Upper lobe of left lung (tissue), 6 donors: ENCODE results near the gene FGF3. TPM values are rescaled to one million over a fixed set of nuclear protein-coding genes. Genes with fewer than 3 reads are reported as not detected.
A peak's percentile ranks its signal among the peaks of the same experiment; 100 is the strongest.

Experiments used
- ATAC-seq, 2 donors: fragments of 200-7000 bp; cut with Tn5 transposase; one replicate each; pipeline ENCODE4 v1.9.1; 2022; ENCODE audit warnings: mild to moderate bottlenecking in 2 of 2, moderate library complexity in 2 of 2; ENCODE audit not compliant: low FRiP score in 2 of 2
- DNase-seq, 2 donors: peaks; one replicate each; pipeline ENCODE4 v3.0.0-alpha.2; 2019 to 2020
- H3K27ac ChIP-seq, 4 donors: fragments of 200-600 bp; sonication (generic); one replicate each; pipeline ENCODE4 v1.5.1; 2016 to 2019
- H3K27me3 ChIP-seq, 4 donors: fragments of 200-600 bp; sonication (generic); one replicate each; pipeline ENCODE4 v1.5.1; 2017 to 2019
- H3K36me3 ChIP-seq, 4 donors: fragments of 200-600 bp; sonication (generic); one replicate each; pipeline ENCODE4 v1.5.1; 2016 to 2019
- H3K4me1 ChIP-seq, 4 donors: fragments of 200-600 bp; sonication (generic); one replicate each; pipeline ENCODE4 v1.5.1; 2018 to 2019
- H3K4me3 ChIP-seq, 4 donors: fragments of 200-600 bp; sonication (generic); one replicate each; pipeline ENCODE4 v1.5.1; 2017 to 2019; ENCODE audit warnings: mild to moderate bottlenecking in 2 of 4, moderate library complexity in 1 of 4
- H3K9me3 ChIP-seq, 4 donors: fragments of 200-600 bp; sonication (generic); one replicate each; pipeline ENCODE4 v1.5.1; 2018 to 2019
- CTCF ChIP-seq, 6 experiments: fragments of 450-650 bp in 4 of 6; fragments of 200-600 bp in 2 of 6; sonication (generic) in 2 of 6; IDR thresholded peaks; one replicate each; pipeline ENCODE4 v1.5.1; 2016 to 2019; ENCODE audit warnings: antibody characterized with exemption in 6 of 6
- EP300 ChIP-seq, 4 donors: sonication (generic); formaldehyde crosslinking; IDR thresholded peaks; one replicate each; pipeline ENCODE4 v1.5.1; 2017; ENCODE audit warnings: antibody characterized with exemption in 4 of 4, control low read depth in 2 of 4
- POLR2A ChIP-seq, 4 donors: fragments of 450-650 bp; IDR thresholded peaks; one replicate each; pipeline ENCODE4 v1.5.1; 2016 to 2017; ENCODE audit warnings: antibody characterized with exemption in 4 of 4, mild to moderate bottlenecking in 2 of 4
- POLR2AphosphoS5 ChIP-seq, 2 donors: sonication (generic); formaldehyde crosslinking; IDR thresholded peaks; one replicate each; pipeline ENCODE4 v1.5.1; 2017; ENCODE audit warnings: antibody characterized with exemption in 2 of 2
- WGBS, 2 donors: methylation state at CpG; one replicate each; pipeline ENCODE4 v1.1.5; 2017 to 2018; 5-methylcytosine and 5-hydroxymethylcytosine counted together
- total RNA-seq, 6 donors: library from RNA; depleted of rRNA in 4 of 6; stranded (reverse); fragments of >200 nt in 4 of 6; gene quantifications; one replicate each; pipeline versions ENCODE4 v1.1.0 to v1.2.1, GENCODE V29; 2016 to 2021
- donor health status: DM: no; HTN: no; CAD: no; lungs with moderate emphysema.
- donor health status: DM: no; HTN: yes; CAD: no; lungs with severe emphysema.

FGF3 gene
- total RNA-seq, 6 donors from 2014 or later: not detected

- no peak overlapping the region for H3K4me3 ChIP-seq
- no peak overlapping the region for H3K27ac ChIP-seq
- no peaks in the 10 kb centered on the region for H3K36me3 ChIP-seq
- no peaks in the 10 kb centered on the region for H3K27me3 ChIP-seq
- no peaks in the 10 kb centered on the region for H3K4me1 ChIP-seq
- ATAC-seq (no peak), DNase-seq (peak in 1 of 2 donors; percentile 36)
- 80 to 93% methylated on average over 10 to 11 of the region's 11 CpGs for WGBS, 2 donors
- no peak for TF ChIP-seq POLR2AphosphoS5 (IDR thresholded peaks at IDR 0.05)
- no peak for TF ChIP-seq EP300 (IDR thresholded peaks at IDR 0.05)
- no peak for TF ChIP-seq POLR2A (IDR thresholded peaks at IDR 0.05)
- TF ChIP-seq CTCF (IDR thresholded peaks at IDR 0.05): no peak
- H3K9me3 ChIP-seq: no peaks in the 10 kb centered on the region
Measured at GRCh38 chr11:69788956-69789355, 30.3 kb downstream of the FGF3 start.

- no peak for DNase-seq
Measured at GRCh38 chr11:69787906-69788305, 31.3 kb downstream of the FGF3 start.

GRCh38 chr11:69787457-69787856 is 31.8 kb downstream of the FGF3 start:
- Histone ChIP-seq H3K4me3 (no peak overlapping the region), H3K4me1 (no peaks in the 10 kb centered on the region), H3K9me3 (no peaks in the 10 kb centered on the region), H3K36me3 (no peaks in the 10 kb centered on the region), H3K27me3 (no peaks in the 10 kb centered on the region), H3K27ac (no peak overlapping the region)
- TF ChIP-seq POLR2AphosphoS5 (IDR thresholded peaks at IDR 0.05) (no peak), EP300 (IDR thresholded peaks at IDR 0.05) (no peak), POLR2A (IDR thresholded peaks at IDR 0.05) (no peak), CTCF (IDR thresholded peaks at IDR 0.05) (no peak)
- WGBS, 2 donors: 32 to 51% methylated on average over 3 to 4 of the region's 4 CpGs
- no peak for DNase-seq
- ATAC-seq: no peak

More at GRCh38 chr11:69787906-69788305, 31.3 kb downstream of the FGF3 start:
- Histone ChIP-seq H3K36me3 (no peaks in the 10 kb centered on the region), H3K4me3 (no peak overlapping the region), H3K27me3 (no peaks in the 10 kb centered on the region), H3K4me1 (no peaks in the 10 kb centered on the region), H3K9me3 (no peaks in the 10 kb centered on the region), H3K27ac (no peak overlapping the region)
- no peak for ATAC-seq
- 80 to 83% methylated on average over 4 to 10 of the region's 10 CpGs for WGBS, 2 donors
- TF ChIP-seq CTCF (IDR thresholded peaks at IDR 0.05) (no peak), POLR2A (IDR thresholded peaks at IDR 0.05) (no peak), POLR2AphosphoS5 (IDR thresholded peaks at IDR 0.05) (no peak)

- DNase-seq: no peak
- H3K27ac ChIP-seq: no peak overlapping the region
- H3K4me1 ChIP-seq: no peaks in the 10 kb centered on the region
- no peak for ATAC-seq
- H3K9me3 ChIP-seq: no peaks in the 10 kb centered on the region
- WGBS, 2 donors: 73 to 80% methylated on average over 8 of the region's 8 CpGs
- H3K27me3 ChIP-seq: no peaks in the 10 kb centered on the region
- H3K4me3 ChIP-seq: no peak overlapping the region
- H3K36me3 ChIP-seq: no peaks in the 10 kb centered on the region
- TF ChIP-seq POLR2AphosphoS5 (IDR thresholded peaks at IDR 0.05) (no peak), CTCF (IDR thresholded peaks at IDR 0.05) (no peak), EP300 (IDR thresholded peaks at IDR 0.05) (no peak), POLR2A (IDR thresholded peaks at IDR 0.05) (no peak)
Measured at GRCh38 chr11:69781241-69781640, 38.0 kb downstream of the FGF3 start.

GRCh38 chr11:69778373-69778772 is 40.8 kb downstream of the FGF3 start:
- H3K27me3 ChIP-seq: peaks cover 0 to 24% (median 10%) of the 10 kb centered on the region in 4 donors
- WGBS, 2 donors: 89 to 91% methylated on average over 8 of the region's 8 CpGs
- TF ChIP-seq EP300 (IDR thresholded peaks at IDR 0.05) (no peak), POLR2AphosphoS5 (IDR thresholded peaks at IDR 0.05) (no peak), CTCF (IDR thresholded peaks at IDR 0.05) (no peak), POLR2A (IDR thresholded peaks at IDR 0.05) (no peak)
- no peak overlapping the region for H3K27ac ChIP-seq
- no peak overlapping the region for H3K4me3 ChIP-seq
- peaks cover 0 to 16% (median 0%) of the 10 kb centered on the region in 4 donors for H3K4me1 ChIP-seq
- DNase-seq: no peak
- no peak for ATAC-seq
- no peaks in the 10 kb centered on the region for H3K9me3 ChIP-seq
- no peaks in the 10 kb centered on the region for H3K36me3 ChIP-seq
